RWPE1 (cell line): Measurements from ENCODE around the gene ELOVL1.

Experiments used
- CTCF ChIA-PET: fragments of 350-600 bp; sonication (Branson Sonifier 250); formaldehyde crosslinking; extraction: SDS; loops from one replicate; lab custom pipeline; 2021; lab: Yijun Ruan, JAX
- POLR2A ChIA-PET: fragments of 400-600 bp; formaldehyde crosslinking; extraction: SDS; loops from one replicate; lab custom pipeline; 2020; ENCODE audit warnings: antibody characterized with exemption; ENCODE audit not compliant: low non-redundant PET; lab: Yijun Ruan, JAX
- DNase-seq: peaks from one replicate; pipeline ENCODE4 v3.0.0; 2012; ENCODE audit warnings: low spot score
- H3K27ac ChIP-seq: fragments of 450-650 bp; 2 replicates; pipeline ENCODE4 v1.5.1; 2017
- CTCF ChIP-seq: fragments of 450-650 bp; conservative IDR thresholded peaks from 2 replicates; pipeline ENCODE4 v1.5.1; 2017; ENCODE audit warnings: low read depth, mild to moderate bottlenecking

ELOVL1 gene

GRCh38 chr1:43314233-43314632 lies 53.6 kb downstream of the ELOVL1 start:
- TF ChIP-seq CTCF: no peak

GRCh38 chr1:43313771-43314170 lies 54.0 kb downstream of the ELOVL1 start:
- no peak for TF ChIP-seq CTCF
- ChIA-PET POLR2A (no interaction called here), CTCF (no interaction called here)
- no peak overlapping the region for H3K27ac ChIP-seq
- DNase-seq: no peak

More at GRCh38 chr1:43314233-43314632, 53.6 kb downstream of the ELOVL1 start:
- no peak for DNase-seq
- CTCF ChIA-PET: no interaction called here
- POLR2A ChIA-PET: no interaction called here
- H3K27ac ChIP-seq: no peak overlapping the region
